ENCODE measurements around the gene TMEM88.

The TMEM88 gene

GRCh38 chr17:7843536-7844291 lies 11.2 kb upstream of the TMEM88 start:
- DNase-seq (ENCODE audit: low read depth in 2 of 2): peak; percentile 85 to 87

DNA sequence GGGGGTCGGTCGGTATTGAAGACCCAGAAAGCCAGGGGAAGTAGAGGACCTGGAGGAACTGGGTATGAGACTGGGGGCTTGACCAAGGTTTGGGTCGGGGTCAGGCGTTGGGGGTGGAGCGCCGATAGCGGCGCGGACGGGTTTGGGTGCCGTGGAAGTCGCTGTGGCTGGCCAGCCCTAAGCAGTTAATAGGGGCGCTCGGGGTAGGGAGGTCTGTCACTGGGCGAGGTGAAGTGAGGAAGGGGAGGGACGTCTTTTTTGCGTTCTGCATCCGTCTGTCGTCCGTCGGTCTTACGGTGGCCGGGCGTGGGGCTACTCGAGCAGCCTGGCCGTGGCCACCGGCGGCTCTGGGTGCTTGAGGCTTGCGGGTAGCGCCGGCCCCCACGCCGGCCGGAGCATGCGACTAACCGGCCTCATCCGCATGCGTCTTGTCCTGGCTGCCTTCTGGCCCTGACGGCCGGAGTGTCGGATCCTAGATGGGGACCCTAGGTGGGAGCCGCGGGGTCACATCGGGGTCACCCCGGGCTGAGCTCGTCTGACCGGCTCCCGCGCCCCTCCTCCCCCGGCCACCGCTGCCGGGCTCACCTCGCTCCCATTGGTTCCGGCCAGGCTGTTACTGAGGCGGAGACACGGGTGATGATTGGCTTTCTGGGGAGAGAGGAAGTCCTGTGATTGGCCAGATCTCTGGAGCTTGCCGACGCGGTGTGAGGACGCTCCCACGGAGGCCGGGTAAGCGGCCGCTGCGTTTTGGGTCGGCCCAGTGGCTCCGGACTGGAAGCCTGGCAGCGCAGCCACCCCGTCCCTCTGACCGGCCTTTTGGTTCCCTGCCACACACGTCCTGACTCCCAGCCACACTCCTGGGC lies 10.3 kb upstream of the TMEM88 start:
- peak; percentile 61 to 65 for DNase-seq (ENCODE audit: low read depth in 2 of 2)

GRCh38 chr17:7845359-7846062 lies 9.4 kb upstream of the TMEM88 start:
- DNase-seq (ENCODE audit: low read depth in 2 of 2): no peak

GRCh38 chr17:7846063-7846735 lies 8.7 kb upstream of the TMEM88 start:
- DNase-seq (ENCODE audit: low read depth in 2 of 2): no peak

DNA sequence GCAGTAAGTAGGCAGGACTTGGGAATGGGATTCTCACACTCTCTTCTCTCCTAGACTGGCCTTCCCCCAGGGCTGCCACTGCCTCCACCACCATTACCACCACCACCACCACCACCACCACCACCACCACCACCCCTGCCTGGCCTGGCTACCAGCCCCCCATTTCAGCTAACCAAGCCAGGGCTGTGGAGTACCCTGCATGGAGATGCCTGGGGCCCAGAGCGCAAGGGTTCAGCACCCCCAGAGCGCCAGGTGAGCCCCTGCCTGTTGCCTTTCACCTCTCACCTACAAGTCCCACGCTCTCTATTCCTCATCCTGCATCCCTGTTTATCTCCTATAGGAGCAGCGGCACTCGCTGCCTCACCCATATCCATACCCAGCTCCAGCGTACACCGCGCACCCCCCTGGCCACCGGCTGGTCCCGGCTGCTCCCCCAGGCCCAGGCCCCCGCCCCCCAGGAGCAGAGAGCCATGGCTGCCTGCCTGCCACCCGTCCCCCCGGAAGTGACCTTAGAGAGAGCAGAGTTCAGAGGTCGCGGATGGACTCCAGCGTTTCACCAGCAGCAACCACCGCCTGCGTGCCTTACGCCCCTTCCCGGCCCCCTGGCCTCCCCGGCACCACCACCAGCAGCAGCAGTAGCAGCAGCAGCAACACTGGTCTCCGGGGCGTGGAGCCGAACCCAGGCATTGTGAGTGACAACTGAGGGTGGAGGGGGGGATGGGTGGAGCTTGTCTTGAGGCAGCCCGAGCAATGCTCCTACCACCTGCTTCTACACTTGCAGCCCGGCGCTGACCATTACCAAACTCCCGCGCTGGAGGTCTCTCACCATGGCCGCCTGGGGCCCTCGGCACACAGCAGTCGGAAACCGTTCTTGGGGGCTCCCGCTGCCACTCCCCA lies 7.9 kb upstream of the TMEM88 start:
- DNase-seq (ENCODE audit: low read depth in 2 of 2): no peak

DNA sequence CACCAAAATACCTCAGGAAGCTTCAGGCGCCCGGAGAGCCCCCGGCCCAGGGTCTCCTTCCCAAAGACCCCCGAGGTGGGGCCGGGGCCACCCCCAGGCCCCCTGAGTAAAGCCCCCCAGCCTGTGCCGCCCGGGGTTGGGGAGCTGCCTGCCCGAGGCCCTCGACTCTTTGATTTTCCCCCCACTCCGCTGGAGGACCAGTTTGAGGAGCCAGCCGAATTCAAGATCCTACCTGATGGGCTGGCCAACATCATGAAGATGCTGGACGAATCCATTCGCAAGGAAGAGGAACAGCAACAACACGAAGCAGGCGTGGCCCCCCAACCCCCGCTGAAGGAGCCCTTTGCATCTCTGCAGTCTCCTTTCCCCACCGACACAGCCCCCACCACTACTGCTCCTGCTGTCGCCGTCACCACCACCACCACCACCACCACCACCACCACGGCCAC lies 6.7 kb upstream of the TMEM88 start:
- DNase-seq (ENCODE audit: low read depth in 2 of 2): no peak

DNA sequence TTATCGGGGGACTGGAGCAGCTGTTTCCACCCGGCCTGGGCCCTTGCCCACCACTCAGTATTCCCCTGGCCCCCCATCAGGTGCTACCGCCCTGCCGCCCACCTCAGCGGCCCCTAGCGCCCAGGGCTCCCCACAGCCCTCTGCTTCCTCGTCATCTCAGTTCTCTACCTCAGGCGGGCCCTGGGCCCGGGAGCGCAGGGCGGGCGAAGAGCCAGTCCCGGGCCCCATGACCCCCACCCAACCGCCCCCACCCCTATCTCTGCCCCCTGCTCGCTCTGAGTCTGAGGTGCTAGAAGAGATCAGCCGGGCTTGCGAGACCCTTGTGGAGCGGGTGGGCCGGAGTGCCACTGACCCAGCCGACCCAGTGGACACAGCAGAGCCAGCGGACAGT lies 6.1 kb upstream of the TMEM88 start:
- no peak for DNase-seq (ENCODE audit: low read depth in 2 of 2)

GRCh38 chr17:7849130-7849750 lies 5.6 kb upstream of the TMEM88 start:
- no peak for DNase-seq (ENCODE audit: low read depth in 2 of 2)

GRCh38 chr17:7849751-7850504 lies 4.9 kb upstream of the TMEM88 start:
- no peak for DNase-seq (ENCODE audit: low read depth in 2 of 2)

- DNase-seq (ENCODE audit: low read depth in 2 of 2): no peak
Observed at GRCh38 chr17:7850701-7851437, 4.0 kb upstream of the TMEM88 start.

DNA sequence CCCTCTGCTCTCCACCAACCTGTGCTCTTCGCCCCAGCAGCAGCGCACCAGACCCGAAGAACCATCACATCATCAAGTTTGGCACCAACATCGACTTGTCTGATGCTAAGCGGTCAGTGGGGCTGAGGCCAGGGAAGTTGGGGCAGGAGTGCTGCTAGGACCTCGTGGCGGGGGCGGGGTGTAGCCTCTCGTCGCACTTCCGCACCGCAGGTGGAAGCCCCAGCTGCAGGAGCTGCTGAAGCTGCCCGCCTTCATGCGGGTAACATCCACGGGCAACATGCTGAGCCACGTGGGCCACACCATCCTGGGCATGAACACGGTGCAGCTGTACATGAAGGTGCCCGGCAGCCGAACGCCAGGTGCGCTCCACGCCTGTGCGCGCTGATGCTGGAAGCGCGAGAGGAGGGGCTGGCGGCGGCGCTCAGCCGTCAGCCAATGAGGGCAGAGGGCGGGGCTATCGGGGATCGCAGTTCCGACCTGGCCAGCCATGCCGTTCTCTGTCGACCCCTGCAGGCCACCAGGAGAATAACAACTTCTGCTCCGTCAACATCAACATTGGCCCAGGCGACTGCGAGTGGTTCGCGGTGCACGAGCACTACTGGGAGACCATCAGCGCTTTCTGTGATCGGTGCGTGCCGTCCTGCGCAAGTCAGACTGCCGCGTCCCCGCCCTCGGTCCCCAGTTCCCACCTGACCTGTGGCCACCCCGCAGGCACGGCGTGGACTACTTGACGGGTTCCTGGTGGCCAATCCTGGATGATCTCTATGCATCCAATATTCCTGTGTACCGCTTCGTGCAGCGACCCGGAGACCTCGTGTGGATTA lies 3.2 kb upstream of the TMEM88 start:
- peak; percentile 84 to 91 for DNase-seq (ENCODE audit: low read depth in 2 of 2)

GRCh38 chr17:7852262-7852670 lies 2.6 kb upstream of the TMEM88 start:
- DNase-seq (ENCODE audit: low read depth in 2 of 2): no peak

GRCh38 chr17:7852919-7853690 lies 1.8 kb upstream of the TMEM88 start:
- DNase-seq (ENCODE audit: low read depth in 2 of 2): no peak

DNA sequence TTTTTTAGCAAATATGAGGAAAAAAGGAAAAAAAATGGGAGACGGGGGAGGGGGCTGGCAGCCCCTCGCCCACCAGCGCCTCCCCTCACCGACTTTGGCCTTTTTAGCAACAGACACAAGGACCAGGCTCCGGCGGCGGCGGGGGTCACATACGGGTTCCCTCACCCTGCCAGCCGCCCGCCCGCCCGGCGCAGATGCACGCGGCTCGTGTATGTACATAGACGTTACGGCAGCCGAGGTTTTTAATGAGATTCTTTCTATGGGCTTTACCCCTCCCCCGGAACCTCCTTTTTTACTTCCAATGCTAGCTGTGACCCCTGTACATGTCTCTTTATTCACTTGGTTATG lies 1.2 kb upstream of the TMEM88 start:
- DNase-seq (ENCODE audit: low read depth in 2 of 2): no peak

DNA sequence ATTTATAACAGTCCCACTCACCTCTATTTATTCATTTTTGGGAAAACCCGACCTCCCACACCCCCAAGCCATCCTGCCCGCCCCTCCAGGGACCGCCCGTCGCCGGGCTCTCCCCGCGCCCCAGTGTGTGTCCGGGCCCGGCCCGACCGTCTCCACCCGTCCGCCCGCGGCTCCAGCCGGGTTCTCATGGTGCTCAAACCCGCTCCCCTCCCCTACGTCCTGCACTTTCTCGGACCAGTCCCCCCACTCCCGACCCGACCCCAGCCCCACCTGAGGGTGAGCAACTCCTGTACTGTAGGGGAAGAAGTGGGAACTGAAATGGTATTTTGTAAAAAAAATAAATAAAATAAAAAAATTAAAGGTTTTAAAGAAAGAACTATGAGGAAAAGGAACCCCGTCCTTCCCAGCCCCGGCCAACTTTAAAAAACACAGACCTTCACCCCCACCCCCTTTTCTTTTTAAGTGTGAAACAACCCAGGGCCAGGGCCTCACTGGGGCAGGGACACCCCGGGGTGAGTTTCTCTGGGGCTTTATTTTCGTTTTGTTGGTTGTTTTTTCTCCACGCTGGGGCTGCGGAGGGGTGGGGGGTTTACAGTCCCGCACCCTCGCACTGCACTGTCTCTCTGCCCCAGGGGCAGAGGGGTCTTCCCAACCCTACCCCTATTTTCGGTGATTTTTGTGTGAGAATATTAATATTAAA lies 638 bp upstream of the TMEM88 start:
- DNase-seq (ENCODE audit: low read depth in 2 of 2): no peak

DNA sequence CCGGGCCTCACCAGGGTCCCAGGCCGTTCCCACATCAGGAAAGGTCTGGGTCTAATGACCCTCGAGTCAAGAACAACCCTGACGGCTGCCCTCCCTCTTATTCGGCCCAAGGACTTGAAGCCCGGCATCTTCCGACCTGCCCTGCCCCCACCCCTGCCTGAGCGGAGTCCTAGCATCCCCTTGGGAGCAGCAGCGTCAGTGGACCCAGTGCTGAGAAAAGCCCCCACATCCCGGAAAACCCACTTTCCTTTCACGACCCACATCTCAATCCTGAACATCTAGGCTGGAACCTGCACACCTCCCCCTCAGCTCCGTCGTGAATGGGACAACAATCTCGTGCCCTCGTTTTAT lies 769 bp downstream of the TMEM88 start:
- no peak for DNase-seq (ENCODE audit: low read depth in 2 of 2)

Data from stimulated activated CD8-positive, alpha-beta memory T cell treated with anti-CD3 and anti-CD28 coated beads, Interleukin-2, amount 100 ng/mL, for 1 hour (primary cell).